HTERT RPE-1 (cell line): Measurements from ENCODE around the gene GTF3A.
"Not testable (repeated sequence)": the region's sequence is repeated elsewhere in the genome, so short reads cannot be mapped to it uniquely, and the experiment has no call there.

Experiments
- in situ Hi-C: fragments of 300-500 bp; cut with MboI; formaldehyde crosslinking; loops from 4 replicates; pipeline ENCODE4 v1.14.3; 2020; ENCODE audit warnings: low sequenced_read_pairs

Gene GTF3A

GRCh38 chr13:27424246-27425157, at the start of gene GTF3A:
Gene GTF3A, plus strand, starts transcription at chr13:27424619.
- in situ Hi-C loops, result no loop called here

DNA sequence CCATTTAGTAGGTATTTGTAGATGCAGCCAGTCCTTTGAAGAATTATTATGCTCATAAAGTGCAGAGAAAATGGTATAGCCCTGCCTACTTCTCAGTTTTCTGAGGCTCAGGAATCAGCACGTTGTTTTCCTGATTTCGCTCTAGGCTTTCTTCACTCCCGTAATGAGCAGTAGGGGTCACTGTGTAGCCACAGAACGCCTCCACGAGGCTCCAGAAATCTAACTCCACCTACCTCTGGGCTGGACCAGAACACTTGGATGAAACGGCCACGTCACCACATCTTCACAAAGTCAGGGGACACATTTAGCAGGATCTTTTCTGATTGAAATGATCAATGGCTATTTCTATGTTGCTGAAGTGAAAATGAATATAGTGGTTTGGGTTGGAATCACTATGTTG, 49.8 kb upstream of the GTF3A start:
- in situ Hi-C loops, result no loop called here

- in situ Hi-C loops, result no loop called here
These were observed 48.6 kb upstream of the GTF3A start for GRCh38 chr13:27375686-27376326.

GRCh38 chr13:27379126-27379525, 45.3 kb upstream of the GTF3A start:
- in situ Hi-C loops, result no loop called here

- in situ Hi-C loops, result no loop called here
These were observed 44.5 kb upstream of the GTF3A start for GRCh38 chr13:27379694-27380641.

- in situ Hi-C loops, result no loop called here
These were observed 42.8 kb upstream of the GTF3A start for GRCh38 chr13:27381601-27382000.

DNA sequence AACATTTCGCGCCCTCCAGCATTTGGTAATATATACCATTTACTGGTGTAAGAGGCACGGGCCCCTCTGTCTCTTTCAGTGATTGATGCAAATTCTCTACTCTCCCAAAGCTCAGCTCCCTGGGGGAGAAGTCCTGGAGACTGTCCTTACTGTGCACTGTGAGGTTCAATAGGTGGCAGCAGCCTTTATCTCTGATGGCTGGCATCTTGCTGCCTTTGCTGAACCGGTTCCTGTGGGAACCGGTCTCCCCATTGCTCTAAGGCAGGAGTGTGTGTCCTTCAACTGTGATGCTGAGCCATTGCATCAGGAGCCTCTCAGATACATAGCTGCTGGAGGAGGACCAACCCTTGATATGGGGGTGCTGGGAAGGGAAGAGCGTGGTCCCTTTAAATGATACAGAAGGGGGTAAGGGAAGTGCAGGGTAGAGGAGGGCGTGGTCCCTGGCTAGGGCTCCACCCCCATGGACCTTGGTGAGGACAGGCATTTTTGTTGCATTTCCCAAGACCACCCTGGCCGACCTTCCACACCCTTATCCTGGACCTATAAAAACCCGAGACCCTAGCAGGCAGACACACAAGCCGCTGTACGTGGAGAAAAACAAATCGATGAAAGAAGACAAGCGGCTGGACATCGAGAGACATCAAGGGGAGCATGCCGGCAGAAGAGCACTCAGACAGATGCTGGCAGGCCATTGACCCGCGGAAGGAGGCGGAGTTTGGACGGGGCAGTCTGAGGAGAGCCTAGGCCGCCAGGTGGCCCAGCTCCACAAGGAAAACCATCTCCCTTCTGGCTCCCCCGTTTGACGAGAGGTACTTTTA, 41.1 kb upstream of the GTF3A start:
- in situ Hi-C loops, result no loop called here

GRCh38 chr13:27384285-27384684, 40.1 kb upstream of the GTF3A start:
- in situ Hi-C loops, result no loop called here

DNA sequence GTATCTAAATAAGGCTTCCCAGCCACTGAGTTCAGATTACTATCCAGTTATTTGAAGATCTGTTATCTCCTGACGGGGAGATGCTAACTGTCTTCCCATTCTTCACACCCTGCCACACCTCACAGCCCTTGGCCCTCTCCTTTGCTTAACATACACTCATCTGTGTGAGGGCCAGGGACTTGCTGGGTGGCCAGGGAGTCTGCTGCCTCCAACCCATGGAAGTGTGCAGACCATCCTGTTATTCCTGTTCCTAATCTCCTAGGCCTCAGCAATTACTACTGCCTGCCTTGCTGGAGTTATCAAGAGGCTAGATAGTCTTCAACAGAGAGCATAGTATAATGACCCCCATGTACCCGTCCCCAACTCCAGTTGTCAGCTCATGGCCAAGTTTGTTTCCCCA, 36.2 kb upstream of the GTF3A start:
- in situ Hi-C loops, result no loop called here

DNA sequence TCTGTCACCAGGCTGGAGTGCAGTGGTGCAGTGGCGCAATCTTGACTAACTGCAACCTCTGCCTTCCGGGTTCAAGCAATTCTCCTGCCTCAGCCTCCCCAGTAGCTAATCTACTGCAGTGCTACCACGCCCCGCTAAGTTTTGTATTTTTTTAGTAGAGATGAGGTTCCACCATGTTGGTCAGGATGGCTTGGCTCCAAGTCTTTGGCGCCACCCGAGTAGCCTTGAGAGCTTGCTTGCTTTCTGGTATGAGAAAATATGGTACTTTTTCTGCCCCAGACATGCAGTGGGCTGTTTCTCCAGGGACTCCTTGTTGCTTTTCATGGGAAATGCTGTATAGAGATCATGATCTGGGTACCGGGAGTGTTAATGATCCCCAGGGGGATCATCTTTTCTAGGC, 34.5 kb upstream of the GTF3A start:
- in situ Hi-C loops, result no loop called here

GRCh38 chr13:27391471-27391870, 32.9 kb upstream of the GTF3A start:
- in situ Hi-C loops, result no loop called here

GRCh38 chr13:27393101-27393500, 31.3 kb upstream of the GTF3A start:
- in situ Hi-C loops, result no loop called here

DNA sequence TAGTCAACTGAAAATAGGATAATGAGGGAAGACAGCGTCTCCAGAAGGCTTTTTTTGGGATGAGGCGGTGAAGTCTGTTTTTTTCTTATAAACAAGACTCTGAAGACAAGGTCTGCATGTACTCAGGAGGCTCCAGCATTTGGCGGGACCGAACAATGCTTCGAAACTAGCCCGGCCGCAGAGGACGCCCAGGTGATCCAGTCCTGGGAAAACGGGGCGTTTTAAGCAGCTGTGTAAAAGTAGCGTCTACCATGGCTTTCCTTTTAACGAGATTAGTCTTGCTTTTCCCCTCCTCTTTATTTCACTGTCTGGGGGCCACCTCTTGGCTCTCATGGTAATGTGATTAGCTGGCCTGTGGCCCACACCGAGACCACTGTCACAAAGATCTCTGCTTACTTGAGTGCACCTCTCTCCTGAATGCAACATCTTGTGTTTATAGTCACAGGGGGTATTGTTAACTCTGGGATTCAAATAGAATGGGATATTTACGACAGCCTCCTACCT, 29.4 kb upstream of the GTF3A start:
- in situ Hi-C loops, result no loop called here

DNA sequence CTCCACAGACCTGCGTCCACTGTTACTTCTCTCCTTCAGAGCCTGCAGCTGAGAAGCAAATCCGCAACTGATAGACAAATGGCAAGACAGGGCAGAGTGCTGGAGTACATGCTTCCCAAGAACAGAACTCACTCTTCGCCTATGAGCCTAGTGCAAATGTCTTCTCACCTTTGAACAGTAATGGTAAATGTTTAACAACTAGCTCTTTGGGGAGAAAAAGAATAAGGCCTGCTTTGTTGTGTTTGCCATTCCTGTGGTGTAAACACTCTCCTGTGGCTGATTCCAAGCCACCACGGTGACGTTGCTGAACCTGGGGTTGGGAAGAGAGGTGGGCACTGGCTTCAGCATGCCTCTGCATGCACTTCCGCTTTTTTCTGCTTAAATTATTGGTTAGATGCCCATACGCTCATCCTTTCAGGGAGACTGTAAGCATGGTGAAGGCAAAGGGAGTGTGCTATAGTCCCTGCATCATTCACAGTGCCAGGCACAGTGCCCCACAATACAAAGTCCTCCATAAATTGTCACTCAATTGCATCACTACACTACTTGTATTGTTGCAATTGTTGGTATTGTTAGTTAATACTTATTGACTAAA, 28.1 kb upstream of the GTF3A start:
- in situ Hi-C loops, result no loop called here

DNA sequence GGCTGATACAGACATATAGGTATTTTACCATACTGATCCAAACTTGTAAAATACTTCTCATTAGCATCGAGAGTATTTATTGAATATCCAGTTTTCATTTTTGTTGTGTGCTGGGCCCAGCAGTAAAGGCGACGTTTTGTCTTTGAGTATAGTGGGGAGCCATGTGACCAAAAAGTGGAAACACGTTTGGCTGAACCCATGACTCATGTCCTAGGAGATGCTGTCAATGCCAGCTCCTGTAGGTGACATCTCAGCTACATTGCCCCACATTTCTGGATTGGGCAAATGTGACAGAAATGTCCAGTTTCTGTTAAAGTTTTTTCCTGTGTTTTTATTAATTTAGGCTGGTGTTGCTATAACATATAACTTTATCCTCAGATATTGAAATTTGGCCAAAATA, 26.1 kb upstream of the GTF3A start:
- in situ Hi-C loops, result no loop called here

- in situ Hi-C loops, result not testable (repeated sequence)
These were observed 24.0 kb upstream of the GTF3A start for GRCh38 chr13:27400405-27400804.

GRCh38 chr13:27401210-27401609, 23.2 kb upstream of the GTF3A start:
- in situ Hi-C loops, result no loop called here

- in situ Hi-C loops, result no loop called here
These were observed 21.2 kb upstream of the GTF3A start for GRCh38 chr13:27403203-27403678.

- in situ Hi-C loops, result no loop called here
These were observed 20.6 kb upstream of the GTF3A start for GRCh38 chr13:27403727-27404385.
